ENCODE data around the gene SOX6.

DNA sequence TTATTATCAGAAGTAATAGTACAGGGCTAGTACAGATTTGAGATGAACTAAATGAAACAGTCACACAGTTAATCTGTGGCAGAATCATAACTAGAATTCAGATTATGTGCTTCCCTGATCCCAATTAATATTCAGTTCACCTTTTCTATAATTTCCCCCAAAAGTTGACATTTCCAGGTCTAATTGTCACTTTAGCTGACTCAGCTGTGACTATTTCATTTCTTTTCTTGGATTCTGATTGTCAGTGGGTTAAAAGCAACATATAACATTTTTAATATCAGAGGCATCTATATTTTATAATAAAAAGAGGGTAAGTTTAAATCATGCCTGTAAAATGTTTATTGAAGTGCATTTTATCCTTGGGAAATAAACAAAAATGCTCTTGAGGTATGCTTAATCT is 28.8 kb upstream of the SOX6 start:
- TF ChIP-seq CTCF (IDR thresholded peaks at IDR 0.05; ENCODE audit: low read depth, low read length, poor library complexity, severe bottlenecking) (no peak), EZH2phosphoT487 (IDR thresholded peaks at IDR 0.05; ENCODE audit: borderline replicate concordance, low read length) (no peak)
